Midbrain (tissue), 1 donor: ENCODE results near the gene PTPRM.
A peak's percentile ranks its signal among the peaks of the same experiment; 100 is the strongest.

Experiments
- DNase-seq: peaks from one replicate; lab custom pipeline; 2025; lab: John Stamatoyannopoulos, UW

PTPRM gene

DNA sequence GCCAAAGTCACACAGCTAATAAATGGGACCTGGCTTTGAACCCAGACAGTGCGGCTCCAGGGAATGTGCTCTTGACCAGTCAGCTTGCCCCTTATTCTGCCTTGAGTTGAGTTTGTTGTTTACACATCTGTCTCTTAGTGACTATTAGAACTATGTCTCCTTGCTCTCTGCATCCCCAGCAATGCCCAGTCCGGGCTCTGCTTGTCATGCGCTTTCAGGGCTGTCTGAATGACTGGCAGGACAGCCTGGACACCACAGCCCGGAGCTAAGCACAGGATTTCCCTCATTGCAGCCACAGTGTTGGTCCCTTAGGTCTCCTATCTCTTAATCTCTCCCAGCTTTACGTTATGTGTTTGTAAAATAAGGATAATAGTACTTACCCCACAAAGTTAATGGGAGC lies 795.7 kb downstream of the PTPRM start:
- no peak for DNase-seq

DNA sequence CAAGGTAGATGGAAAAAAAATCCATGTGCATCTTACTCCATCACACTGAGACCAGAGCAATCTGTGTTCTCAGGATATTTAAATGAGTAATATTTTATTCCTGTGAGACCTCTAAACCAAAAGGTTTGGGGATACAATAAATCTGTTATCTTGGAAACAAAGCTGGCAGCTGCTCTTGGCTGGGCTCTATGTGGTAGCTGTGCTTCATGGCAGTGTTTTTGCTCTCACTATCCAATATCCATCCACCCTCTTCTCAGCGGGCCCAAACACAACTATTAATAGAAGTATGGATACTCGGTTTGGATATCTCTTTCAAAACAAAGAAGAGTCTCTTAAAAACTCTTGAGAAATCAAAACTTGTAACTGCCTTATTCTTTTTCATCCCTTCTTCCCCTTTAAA lies 797.3 kb downstream of the PTPRM start:
- no peak for DNase-seq

DNA sequence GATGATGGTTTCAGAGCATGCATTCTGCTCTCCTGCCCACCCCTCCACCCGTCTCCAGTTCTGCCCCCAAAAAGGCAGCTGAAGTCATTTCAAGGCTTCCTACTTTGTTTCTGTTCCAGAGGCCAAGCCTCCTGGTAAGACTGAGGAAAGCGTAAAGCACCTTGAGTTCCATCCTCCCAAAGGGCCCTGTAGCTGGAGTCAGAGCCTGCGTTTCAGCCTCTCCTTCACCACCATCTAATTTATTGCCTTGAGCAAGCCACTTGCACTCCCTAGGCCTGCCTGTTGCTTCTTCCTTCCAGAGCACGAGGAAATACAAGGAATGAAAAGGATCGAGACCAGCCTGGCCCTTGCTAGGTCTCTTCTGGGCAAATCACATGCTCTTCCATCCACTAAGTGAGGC lies 797.9 kb downstream of the PTPRM start:
- DNase-seq = no peak

DNA sequence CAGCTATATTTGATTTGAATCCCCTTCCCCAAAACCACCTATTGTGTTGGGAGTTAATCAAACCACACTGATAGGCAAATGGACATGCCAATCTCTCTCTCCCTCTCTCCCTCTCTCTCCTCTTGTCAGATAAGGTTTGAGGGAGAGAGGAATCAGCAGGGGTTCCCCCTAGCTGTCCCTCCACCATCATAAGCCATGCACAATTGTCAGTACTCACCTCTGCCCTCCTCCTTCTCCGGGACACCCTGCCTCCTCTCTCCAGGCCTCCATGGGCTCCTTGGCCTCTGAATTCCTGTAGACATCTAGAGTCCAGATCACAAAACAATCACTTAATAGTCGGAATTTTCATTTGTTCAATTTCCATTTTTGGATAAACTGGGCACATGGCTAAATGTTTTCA lies 798.4 kb downstream of the PTPRM start:
- DNase-seq = no peak

DNA sequence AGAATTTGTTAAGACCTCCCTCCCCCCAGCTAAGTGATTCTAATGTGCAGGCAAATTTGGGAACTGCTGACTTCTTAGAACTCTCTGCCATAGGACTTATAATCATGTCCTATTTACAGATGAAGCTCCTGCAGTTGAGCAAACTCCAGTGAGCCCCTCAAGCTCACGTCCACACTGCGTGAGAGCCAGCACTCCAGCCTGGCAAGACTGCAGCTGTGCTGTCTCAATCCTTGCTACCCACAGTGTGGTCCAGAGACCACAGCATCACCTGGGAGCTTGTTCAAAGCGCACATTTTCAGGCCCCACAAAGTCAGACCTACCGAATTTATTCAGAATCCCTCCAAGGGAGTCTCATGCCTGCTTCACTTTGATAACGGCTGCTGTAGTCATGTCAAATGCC lies 799.0 kb downstream of the PTPRM start:
- no peak for DNase-seq

DNA sequence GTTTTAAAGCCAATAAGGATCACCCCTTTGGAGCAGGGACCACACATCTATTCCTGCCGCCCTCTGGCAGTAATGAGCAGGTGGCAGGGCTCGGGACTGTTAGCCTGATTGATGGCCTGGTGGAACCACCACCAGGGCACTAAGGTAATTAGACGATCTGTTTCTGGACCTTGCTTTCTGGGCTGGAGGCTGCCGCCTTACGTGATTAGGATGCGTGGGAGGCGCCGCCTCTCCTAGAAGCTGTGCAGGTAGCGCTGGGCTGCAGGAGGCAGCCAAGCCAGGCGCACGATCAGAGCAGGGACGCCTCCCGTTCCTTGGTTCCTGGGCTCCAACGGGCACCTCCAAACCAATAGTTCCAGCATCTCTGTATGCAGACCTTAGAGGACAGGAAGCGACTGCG lies 799.5 kb downstream of the PTPRM start:
- no peak for DNase-seq

DNA sequence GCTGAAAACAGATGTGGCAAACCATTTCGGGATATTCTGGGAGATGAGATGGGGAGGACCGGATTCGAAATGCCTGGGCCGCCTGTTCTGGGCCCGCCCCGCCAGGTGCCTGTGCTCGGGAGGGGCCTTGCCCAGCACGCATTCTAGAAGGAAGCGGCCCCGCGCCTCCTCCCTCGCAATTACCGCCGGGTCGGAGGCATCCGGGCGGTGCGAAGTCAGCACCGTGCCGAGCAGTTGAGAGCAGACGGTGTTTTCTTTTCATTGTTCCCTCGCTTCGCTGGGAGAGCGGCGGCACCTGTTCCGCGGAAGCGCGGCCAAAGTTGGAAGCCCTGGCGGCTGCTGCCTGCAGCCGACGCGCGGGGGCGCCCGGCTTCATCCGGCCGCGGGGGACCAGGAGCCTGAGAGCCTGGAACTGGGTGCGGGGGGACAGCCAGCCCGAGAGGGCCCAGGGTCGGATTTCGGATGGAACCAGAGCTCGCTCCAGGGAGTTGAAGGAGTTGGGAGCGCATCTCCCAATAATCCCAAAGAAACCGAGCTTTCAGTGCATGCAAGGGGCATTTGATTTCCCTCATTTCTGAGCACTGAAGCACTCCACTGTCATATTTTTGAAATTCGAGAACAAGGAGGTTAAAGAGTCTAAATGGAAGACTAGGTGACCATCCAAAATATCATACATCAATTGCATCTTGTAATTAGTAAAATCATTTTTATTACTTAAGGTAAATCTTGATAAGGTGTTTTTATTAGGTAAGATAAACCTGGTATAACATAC lies 800.3 kb downstream of the PTPRM start:
- DNase-seq = peak; percentile 31

DNA sequence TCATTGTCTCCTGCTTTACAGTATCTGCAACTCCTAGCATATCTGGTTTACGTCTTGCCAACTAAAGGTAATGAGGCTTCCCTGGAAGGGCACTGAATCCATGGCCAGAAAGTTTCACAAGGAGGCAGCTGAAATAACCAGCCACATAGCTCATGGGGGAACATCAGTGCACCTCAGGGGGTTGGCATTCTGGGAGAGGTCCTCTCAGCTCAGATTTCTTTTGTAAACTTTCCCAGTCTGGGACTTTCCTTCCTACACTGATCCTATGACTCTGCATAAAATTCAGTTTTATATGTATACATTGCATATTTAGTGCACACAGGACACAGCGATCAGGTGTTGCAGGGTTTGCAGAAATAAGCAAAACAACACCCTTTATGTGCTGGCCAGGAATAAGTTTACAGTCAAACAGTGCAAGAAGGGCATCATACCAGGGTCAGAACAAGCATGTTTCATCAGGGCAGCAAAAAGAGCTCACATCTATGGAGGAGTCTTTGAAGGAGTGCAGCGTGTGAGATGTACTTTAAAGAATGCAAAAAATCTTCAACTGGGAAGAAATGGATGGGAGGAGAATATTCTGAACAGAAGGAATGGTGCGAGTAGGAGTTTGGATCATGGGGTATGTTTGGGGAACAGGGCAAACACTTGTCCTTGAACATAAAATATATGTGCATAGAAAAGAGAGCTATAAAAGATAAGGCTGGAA lies 801.5 kb downstream of the PTPRM start:
- DNase-seq = no peak

DNA sequence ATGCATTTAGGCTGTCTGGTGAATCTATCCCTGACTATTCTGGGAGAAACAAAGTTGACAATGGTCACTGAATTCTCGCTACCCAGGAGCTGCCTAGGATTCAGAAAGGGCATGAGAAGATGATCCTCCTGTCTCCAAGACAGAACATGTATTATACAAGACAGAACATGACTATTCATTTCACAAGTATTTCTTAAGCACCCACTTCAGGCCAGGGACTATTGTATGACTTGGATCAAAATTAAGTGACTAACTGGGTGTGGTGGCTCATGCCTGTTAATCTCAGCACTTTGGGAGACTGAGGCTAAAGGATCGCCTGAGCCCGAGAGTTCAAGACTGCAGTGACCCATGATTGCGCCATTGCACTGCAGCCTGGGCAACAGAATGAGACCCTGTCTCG lies 806.4 kb downstream of the PTPRM start:
- DNase-seq = no peak

DNA sequence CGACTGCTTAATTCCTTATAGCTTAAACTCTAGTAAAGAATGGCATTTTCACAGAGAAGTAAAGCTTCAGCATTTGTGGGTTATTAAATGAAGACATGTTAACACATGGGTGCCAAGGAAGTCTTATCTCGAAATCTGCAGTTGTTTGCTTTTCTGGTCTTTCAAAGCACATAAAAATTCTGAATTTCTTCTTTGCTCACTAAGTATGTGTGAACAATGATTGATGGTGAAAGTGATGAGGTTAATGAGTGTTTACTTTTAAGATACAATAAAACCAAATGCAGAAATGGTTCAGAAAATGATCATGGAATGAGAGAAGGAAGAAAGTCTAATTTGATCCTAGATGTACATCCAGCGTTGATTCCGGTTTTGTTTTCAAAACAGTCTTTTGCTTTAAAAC lies 807.6 kb downstream of the PTPRM start:
- DNase-seq = no peak

DNA sequence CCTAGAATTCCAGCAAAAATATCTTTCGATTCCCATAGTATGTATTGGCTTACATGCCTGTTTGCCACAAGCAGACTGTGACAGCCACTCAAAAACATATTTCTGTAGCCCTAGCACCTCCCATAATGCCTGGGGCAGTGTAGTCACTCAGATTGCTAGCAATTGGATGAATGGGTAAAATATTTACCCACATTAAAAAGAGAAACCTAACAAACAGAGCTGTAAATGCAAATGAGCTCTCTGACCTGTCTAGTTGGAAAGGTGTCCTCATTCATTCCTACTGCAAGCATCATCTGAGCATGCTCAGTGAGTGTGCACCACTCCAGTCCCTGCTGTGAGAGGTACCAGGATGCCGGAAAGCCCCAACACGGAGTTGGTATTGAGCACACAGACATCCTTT lies 808.1 kb downstream of the PTPRM start:
- no peak for DNase-seq

DNA sequence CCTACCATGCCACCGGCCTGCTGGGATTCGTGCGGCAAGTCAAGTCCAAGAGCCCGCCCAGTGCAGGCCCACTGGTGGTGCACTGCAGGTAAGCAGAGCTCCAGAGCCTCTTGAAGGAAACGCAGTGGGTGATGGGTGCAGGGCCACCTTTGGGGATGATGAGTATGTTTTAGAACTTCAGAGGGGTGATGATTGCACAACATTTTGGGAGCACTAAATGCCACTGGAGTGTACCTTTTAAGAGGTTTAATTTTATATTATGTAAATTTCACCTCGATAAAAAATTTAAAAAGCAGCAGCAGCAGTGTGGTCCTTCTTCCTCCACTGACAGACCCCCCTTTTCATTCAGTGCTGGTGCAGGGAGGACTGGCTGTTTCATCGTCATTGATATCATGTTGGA lies 809.0 kb downstream of the PTPRM start:
- DNase-seq = no peak

DNA sequence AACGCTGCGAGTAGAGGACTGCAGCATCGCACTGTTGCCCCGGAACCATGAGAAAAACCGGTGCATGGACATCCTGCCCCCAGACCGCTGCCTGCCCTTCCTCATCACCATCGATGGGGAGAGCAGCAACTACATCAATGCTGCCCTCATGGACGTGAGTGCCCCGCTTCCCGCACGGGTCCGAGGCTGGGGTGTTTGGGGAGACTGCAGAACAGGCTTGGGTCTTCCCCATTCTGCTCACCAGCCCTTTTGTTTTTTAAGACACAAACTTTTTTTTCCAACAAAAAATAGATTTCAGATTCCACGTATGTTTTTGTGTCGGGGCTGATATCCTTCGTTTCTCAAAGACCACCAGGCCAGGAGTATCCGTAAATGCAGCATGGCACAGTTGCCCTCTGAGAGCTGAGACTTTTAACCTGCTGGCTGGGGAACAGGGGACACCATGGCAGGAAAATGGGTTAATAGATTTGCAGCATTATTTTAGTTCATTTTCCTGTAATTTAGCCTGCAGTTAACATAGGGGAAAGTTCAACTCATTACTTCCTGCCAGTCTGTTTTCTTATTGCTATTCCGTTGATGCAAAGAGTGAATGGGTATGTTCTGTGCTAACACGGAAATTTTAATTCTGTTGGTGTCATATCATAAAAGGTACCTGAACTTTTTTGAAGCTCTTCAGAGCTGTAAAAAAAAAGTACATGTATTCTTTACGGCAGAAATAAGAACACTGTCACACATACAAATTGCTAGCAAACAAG lies 812.2 kb downstream of the PTPRM start:
- no peak for DNase-seq

DNA sequence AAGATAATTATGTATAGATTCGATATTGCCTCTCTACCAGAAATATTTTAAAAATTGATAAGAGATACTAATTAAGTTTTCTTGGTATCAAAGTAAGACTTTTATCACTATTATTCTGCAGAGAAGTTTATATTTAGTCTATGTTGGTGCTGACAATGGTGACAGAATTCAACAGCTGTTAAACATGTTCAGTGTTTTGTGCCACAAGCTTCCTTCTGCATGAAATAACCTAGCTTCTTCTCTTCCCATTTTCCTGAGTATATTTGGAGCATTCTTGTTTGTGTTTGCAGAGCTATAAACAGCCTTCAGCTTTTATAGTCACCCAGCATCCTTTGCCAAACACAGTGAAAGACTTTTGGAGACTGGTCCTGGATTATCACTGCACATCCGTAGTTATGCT lies 812.9 kb downstream of the PTPRM start:
- DNase-seq = no peak

DNA sequence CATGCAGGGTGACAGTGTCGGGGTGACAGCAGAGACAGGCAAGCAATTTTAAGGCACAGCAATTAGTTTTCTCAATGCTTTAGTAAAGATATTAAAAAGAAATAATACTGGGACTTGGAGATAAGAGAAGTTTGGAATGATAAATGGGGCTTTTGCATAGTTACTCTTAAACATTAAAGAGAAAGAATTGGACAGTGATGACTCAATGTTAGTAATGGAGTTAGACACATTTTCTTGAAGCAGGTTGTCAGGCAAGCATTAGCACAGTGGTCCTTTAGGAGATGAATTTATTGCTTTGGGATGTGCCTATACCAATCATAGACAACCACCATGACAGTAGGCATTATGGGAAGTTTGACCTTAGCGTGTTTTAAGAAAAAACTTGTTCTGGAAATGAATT lies 813.8 kb downstream of the PTPRM start:
- no peak for DNase-seq

DNA sequence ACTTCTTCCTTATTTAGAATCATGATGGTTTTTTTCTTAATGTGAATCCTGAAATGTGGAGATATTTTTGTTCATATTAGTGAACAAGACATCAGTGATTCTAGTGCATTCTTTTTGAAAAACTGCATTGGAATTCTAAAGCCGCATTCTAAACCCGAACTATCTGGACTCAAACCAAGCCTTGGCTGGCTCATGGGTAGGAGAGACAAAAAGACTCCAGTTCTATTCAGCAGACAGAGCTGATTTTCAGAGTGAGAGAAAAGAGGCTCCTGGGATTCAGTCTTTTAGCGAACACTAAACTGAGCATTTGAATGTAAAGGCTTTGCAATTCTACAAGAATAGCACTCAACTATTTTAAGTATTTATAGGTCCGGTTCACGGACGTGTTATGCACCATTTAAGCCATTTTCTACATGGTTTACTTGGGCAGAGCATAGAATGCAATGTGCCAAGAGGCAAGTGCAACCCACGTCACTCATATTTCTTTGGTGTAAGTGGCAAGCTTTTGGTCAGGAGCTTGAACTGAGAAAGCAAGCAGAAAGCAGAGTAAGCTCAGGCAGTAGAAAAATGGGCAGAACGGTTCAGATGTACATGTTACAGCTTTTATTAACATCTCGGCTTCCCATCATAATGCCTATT lies 814.8 kb downstream of the PTPRM start:
- peak; percentile 63 for DNase-seq

DNA sequence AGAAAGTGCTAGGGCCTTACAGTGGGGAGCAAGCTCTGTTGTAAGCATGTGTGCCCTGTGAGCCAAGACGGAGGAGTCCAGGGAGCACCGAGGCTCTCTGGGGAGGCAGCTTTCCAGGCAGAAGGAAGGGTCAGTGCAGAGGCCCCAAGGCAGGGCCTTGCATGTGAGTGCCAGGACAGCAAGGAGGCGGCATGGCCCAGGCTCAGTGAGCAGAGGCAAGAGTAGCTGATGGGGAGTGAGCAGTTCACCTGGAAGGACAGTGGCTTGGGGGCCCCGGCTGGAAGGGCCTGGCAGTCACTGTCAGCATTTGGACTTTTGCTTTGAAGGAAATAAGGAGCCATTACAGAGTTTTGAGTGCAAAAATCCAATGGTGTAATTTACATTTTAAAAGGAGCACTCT lies 818.3 kb downstream of the PTPRM start:
- DNase-seq = no peak

DNA sequence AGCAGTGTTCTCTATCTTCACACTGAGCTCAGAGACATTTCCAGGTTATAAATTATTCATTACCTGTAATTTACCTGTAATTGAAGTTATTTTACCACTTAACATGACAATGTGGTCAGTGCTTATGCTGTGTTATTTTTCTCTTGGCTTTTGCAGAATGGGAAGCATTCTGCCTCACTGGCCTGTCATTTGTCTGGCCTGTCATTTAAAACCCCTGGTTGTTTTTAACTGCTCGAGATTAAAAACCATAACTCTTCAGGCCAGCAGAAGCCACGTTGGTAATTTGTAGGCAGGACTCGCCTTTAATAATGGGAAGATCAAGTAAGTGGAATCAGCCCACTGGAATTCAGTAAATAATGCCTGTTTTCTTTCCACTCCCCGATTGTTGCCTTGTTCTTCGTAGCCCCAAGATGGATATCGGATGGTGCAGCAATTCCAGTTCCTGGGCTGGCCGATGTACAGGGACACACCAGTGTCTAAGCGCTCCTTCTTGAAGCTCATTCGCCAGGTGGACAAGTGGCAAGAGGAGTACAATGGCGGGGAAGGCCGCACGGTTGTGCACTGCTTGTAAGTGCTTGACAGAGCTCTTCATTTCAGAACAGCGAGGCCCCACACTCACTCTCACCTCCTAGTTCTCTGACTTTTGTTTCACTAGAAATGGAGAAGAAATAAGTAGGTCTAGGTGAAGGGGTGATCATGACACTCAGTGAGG lies 819.7 kb downstream of the PTPRM start:
- DNase-seq = no peak

DNA sequence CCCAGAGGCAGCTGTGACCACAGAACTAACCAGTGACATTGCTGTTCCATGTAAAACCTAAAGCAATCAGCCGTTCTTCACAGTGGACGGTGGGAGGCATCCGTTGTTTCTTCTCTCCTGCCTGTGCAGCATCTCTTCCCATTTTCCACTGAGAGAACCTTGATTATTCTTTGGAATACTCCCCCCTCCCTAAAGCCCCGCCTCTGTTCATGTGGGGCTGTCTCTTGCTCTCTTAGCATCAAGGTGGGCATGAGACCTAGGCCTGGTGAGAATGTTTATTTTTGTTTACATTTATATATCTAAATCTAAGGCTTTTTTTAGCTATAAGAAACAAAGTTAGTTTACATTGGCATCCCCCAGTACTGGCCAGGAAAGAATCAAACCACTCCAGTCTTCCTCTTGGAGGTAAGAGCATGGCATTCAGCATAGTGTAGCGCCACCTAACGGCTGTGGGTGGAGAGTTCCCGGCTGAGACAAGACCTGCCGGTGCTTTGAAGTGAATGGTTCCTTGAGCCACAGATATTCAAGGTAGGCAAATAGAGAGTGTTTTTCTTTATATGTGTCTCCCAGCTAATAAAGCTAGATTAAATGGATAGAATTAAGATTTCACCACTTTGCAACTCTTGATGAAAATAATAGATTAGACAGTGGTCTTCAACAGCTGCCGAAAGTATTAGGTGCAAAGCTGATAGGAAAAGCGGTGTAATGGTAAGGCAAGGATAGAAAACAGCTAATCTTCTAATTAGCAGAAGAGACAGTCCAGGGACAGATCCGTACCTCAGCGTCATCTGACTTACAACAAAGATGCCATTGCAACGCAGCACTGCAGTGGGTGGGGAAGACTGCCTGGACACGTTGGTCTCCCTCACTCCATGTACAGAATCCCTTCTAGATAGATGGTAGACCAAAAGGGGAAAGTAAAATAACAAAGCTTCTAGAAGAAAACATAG lies 822.5 kb downstream of the PTPRM start:
- DNase-seq = peak; percentile 75

DNA sequence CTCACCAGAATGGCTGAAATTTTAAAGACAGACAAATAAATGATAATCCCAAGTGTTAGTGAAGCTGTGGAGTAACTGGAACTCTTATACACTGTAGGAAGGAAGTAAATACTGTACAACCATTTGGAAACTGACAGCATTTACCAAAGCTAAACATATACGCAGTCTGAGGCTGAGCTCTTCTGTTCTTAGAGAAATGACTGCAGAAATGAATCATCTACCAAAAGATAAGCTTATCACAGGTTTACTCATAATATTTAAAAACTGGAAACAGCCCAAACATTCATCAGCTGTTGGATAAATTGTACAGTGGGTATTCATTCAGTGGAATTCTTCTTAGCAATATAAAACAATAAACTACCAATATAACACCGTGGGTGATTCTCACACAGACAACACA lies 824.0 kb downstream of the PTPRM start:
- no peak for DNase-seq

DNA sequence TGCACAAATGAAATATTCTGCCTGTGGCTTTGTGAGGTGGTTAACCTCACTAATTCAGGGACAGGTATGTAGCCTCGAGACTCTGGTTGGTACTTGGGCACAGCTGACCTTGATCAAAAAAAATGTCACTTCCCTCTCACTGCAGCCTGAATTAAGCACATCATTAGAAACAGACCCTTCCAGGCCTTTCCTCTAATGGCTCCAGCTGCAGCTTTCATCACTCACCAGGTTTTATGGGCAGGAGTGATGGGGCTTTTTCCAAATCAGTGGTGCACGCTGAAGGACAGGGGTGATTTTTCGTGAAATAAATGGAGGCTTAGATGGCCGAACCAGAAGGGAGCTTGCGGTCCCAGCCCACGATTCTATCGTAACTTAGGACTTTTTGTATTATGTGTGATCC lies 829.1 kb downstream of the PTPRM start:
- DNase-seq = no peak
